Superior temporal gyrus (tissue), 1 donor: ENCODE results near the gene MTFP1.
"Not testable (repeated sequence)": the region's sequence is repeated elsewhere in the genome, so short reads cannot be mapped to it uniquely, and the experiment has no call there.

ENCODE experiments used
- DNase-seq: peaks from one replicate; pipeline ENCODE4 v3.0.0-alpha.2; 2016; ENCODE audit errors: extremely low spot score

MTFP1 gene

DNA sequence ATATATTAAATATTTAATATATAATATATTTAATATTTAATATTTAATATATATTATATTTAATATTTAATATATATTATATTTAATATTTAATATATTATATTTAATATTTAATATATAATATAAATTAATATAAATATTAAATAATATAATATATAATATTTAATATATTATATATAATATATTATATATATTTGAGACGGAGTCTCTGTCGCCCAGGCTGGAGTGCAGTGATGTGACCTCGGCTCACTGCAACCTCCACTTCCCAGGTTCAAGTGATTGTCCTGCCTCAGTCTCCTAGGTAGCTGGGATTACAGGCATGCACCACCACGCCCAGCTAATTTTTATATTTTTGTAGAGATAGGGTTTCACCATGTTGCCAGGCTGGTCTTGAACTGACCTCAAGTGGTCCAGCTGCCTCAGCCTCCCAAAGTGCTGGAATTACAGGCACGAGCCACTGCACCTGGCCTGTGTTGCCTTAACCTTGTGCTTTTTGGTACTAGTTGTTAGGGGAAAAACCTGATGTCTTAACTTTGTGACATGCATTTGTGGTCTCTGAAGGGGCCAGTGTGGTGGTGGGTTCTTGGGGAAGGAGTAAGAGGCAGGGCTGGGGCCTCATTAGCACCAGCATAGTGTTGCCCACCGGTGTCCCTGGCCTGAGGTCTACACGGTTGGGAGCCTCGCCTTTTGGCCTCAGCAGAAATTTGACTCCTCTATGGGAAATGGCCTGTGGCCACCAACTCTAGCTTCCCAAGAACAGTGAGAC lies 29.7 kb downstream of the MTFP1 start:
- DNase-seq, result no peak

DNA sequence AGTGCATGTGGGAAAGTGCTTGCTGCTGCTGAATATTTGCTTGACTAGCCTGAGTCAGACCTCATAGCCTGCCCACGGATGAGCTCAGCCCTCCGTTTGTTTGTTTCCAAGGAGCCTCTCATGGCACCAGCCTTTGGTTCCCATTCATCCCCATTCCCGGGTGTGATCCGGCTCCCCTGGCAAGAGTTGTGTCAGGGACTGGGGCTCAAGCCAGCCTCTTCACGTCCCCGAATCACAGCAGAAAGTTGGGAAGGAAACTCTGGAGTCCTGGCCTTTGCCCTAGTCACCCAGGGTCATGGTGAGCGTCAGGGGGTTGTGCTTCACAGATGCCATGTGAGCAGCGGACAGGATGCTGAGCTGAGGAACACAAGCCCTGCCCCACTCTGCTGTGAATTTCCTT lies 32.4 kb downstream of the MTFP1 start:
- DNase-seq, result no peak

DNA sequence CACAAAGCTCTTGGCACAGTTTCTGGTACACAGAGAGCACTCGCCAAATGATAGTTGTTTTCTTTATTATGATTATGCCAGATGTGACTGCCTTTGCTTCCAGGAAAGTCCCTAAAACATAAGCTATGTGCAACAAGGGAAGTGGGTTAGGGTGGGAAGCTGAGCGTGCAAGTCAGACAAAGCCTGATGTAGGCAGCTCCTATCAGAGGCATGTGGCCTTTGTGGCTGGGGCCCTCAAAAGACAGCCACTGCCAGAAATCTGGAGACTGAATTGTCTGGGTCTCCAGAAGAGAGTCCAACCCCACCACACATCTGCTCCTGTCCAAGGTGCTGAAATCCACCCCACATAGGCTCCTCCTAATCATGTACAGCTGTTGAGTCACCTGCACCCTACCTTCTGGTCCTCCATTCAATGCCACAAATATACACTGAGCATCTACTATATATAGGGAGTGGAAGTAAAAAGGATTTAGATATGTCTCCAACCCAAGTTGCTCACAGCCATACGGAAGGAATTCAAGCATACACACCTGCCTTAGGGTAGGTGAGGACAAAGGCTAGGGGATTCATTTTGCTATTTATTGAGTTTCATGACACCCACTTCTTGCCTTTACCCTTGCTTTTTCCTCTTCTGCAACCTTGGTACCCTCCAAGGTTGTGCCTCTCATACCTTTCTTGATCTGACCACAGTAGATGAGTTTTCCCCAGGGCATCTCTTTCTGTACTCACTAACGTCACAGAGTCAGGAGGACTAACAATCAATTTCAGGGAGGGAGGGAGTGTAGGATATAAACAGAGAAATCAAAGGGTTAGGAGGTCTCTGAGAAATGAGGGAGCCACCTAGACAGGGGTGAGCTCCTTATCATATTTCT lies 33.8 kb downstream of the MTFP1 start:
- no peak for DNase-seq

DNA sequence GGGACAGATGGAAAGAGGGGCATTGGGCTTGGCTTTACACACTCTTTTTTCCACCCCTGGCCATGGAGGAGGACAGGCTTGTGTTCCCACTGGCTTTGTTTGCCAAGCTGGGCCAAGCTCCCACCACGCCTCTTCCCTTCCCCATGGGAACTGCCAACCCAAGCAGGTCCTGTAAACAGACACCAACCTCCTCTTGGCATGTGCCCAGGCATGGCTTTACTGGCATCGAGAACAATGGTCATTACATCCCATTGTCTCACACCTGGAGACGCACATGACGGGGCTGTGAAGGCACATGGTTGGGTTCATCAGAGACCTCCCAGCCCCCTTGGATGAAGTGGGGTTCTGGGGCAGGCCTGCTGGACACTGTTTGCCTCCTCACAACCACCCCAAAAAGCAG lies 34.6 kb downstream of the MTFP1 start:
- no peak for DNase-seq

DNA sequence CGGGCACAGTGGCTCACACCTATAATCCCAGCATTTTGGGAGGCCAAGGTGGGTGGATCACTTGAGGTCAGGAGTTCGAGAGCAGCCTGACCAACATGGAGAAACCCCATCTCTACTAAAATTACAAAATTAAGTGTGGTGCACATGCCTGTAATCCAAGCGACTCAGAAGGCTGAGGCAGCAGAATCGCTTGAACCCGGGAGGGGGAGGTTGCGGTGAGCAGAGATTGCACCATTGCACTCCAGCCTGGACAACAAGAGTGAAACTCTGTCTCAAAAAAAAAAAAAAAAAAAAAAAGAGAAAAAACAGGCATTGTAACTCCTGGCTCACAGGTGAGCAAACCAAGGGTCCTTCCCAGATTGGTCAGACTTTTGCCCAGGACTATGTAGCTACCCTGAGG lies 35.0 kb downstream of the MTFP1 start:
- DNase-seq, result not testable (repeated sequence)

DNA sequence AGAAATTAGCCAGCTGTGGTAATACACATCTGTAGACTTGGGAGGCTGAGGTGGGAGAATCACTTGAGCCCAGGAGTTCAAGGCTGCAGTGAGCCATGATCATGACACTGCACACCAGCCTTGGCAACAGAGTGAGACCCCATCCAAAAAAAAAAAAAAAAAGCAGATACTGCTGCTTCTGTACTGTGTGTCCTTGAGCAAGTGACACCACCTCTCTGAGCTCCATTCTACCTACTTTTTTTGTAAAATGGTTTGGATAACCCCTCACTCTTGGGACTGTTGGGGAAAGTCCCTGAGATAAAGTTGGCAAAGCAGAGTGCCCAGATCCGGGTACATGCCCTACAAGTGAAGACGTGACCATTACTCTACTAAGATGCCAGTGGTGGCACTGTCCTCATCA lies 43.6 kb downstream of the MTFP1 start:
- no peak for DNase-seq

DNA sequence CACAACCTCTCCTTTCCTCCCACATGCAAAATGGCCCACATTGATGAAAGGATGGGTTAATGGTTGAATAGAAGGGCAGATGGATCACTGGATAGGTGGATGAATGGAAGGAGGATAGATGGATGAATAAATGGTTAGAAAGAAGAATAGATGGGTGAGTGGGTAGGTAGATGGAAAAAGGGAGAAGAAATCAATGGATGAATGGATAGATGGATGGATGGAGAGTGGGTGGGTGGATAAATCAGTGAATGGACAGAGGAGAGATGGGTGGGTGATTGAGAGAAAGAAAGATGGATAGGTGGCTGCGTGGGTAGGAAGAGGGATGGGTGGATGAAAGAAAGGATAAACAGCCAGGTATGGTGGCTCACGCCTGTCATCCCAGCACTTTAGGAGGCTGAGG lies 45.1 kb downstream of the MTFP1 start:
- no peak for DNase-seq

DNA sequence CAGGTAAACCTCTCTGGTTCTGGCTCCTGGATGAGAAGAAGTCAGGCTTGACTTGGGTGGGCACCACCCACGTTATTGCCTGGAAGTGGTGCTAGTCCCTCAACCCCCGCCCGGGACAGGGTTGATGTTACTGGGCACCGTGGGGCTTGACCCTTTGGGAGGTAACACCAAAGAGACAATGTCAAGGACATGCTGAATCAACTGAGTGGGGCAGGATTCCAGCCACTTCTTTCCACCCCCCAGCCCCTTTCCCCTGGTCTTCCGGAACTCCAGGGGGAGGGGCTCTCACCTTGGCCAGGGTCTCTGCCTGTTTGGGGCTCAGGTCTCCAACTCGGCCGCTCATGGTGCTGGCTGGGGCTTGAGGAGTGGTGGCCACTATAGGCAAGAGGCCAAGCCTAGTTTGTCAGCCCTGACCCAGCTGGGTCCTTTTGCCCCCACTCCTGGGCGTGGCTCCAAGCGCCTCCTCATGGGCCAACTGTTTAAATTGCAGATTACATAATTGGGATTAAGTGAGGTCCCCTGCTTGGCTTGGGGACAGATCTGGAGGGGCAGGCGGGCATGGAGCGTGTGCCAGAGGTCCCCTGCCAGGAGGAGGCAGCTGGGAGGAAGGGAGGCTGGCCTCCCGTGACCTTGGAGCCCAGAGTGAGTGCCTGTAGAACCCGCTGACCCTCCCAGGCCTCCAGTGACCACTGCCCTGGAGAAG lies 46.2 kb downstream of the MTFP1 start, which contains the start of gene SEC14L3:
SEC14L3 (minus strand) TSS at position 402 of the 703 bp plus-strand sequence; CDS start at position 343, 59 bp downstream.
- DNase-seq, result no peak

DNA sequence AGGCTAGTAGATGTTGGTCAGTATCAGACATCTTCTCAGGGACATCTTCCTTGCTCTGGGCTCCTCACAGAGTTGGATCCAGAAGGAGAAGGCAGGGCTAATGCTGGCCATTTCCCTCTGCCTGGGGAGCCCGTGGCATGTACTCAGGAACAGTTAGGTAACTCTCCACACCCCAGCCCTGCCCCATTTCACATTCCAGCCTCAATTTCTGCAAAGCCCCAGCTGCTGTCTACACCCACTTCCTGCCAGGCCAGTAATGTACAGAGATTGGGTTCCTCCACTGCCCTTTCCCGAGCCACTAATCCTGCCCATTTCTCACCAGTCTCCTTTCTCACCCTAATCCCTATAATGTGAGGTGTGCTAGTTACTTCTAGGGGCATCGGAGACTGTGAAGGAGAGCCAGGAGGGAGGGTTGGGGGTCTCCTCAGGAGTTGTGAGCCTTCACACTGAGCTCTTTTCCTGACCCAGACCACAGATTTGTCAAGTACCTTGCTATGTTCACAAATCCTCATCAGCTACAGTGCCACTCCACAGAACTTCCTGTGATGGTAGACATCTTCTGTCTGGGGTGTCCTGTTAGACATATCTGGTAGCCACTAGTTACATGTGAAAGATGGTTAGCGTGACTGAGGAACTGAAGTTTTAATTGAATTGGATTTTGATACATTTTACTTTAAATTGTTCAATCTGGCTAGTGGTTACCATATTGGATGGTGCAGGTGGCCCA lies 47.6 kb downstream of the MTFP1 start:
- no peak for DNase-seq

DNA sequence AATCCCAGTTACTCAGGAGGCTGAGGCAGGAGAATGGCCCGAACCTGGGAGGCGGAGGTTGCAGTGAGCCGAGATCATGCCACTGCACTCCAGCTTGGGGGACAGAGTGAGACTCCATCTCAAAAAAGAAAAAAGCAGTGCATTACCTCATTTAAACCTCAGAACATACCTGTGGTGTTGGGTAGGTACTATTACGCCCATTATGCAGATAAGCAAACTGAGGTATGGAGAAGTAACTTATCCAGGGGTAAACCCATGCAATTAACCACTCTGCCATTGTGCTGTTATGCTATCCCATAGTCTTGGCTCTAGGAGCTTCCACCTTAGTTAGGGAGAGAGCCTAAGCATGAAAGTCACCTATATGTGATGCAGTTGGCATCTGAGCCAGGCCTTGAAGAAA lies 48.6 kb downstream of the MTFP1 start:
- DNase-seq, result no peak

DNA sequence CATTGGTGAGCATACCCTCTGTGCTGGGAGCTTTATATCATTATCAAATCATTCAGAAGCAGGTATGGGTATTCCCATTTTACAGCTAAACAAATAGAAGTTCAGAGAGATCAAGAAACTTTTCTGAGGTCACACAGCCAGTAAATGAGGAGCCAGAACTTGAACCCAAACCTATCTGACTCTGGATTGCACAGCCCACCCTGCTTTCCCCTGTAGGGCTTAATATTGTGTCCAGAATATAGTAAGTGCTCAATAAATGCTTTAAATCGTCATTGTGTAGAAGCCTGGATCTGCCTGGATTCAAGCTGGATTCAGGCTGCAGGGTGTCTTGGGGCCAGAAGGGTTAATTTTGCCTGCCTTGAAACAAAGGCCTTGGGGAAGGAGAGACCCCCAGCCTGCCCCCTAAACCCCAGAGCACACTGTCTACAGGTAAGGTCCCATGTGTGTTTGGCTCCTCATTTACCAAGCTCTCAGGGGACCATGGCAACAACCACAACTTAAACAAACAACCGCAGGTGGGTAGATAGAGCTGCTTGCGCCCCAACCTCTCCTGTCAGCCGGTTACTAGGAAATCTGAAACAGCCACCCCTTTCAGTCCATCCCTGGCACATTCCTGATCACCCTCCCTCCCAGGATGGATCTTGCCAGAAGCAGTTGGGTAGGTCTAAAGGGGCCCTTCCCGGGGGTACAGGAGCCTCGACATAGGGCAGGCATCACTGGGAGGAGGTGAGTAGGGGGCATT lies 49.3 kb downstream of the MTFP1 start:
- no peak for DNase-seq
